Limb (tissue), 2 donors: ENCODE data around the gene USP7.
"Not testable (repeated sequence)": the region's sequence is repeated elsewhere in the genome, so short reads cannot be mapped to it uniquely, and the experiment has no call there.

Experiments
- DNase-seq, 2 donors: peaks; one replicate each; pipeline ENCODE4 v3.0.0-alpha.2; 2016; ENCODE audit errors: extremely low spot score in 2 of 2

The USP7 gene

DNA sequence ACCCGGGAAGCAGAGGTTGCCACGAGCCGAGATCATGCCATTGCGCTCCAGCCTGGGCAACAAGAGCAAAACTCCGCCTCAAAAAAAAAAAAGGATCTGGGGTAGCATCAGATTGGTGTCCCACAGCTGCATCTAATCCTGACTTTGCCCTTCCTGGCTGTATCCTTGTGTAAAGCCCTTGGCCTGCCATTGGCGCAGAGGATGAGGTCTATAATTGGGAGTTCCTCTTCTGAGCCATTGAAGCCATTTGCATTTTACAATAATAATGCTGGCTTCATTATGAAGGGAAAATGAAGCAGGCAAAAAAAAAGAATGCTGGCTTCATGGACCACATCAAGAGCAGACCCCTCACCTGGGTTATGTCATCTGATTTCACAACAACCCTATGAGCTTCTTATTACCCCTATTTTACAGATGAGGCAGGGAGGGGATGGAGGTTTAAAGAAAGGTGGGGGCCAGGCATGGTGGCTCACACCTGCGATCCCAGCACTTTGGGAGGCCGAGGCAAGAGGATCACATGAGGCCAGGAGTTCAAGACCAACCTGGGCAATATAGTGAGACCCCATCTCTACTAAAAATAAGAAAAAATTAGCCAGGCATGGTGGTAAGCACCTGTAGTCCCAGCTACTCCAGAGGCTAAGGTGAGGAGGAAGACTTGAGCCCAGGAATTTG lies 82.7 kb downstream of the USP7 start:
- DNase-seq: no peak

- no peak for DNase-seq
These were observed 85.2 kb downstream of the USP7 start for GRCh38 chr16:8878523-8878911.

DNA sequence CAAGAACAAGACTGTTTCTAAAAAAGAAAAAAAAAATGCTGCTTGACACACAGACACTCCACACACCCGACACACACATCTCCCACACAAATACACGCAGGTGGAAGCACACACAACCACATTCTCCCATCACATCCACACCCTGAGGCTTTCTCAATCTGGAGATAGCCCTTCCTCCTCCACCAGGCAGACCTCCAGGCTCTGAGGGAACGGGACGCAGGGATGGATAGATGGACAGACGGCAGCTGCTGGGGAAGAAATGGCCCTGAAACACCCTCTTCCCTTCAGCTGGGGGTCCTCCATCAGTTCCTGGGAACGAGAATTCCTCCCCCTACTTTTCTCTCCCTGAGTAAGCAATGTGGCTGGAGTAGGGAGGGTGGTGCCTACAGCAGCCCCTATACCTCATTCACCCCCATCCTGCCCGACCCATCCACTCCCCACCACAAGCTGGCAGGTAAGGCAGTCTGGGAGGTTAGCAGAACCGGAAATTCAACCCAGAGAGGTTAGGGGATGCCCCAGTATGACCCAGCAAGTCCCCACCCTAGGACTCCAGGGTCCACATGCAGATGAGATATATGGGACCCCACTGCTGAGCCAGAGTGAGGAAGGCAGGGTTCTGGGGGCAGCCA lies 85.7 kb downstream of the USP7 start:
- DNase-seq: no peak

DNA sequence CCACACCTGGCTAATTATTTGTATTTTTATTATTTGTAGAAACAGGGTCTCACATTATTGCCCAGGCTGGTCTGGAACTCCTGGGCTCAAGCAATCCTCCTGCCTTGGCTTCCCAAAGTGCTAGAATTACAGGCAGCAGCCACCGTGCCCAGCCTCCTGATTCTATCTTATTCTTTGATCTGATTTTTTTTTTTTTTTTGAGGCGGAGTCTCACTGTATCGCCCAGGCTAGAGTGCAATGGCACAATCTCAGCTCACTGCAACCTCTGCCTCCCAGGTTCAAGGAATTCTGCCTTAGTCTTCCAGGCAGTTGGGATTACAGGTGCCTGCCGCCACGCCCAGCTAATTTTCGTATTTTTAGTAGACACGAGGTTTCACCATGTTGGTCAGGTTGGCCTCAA lies 88.4 kb downstream of the USP7 start:
- not testable (repeated sequence) for DNase-seq

GRCh38 chr16:8874388-8874787 lies 89.3 kb downstream of the USP7 start:
- DNase-seq: peak in 1 of 2 donors; percentile 37

GRCh38 chr16:8873866-8874195 lies 89.9 kb downstream of the USP7 start:
- DNase-seq: not testable (repeated sequence)

GRCh38 chr16:8872967-8873865 lies 90.5 kb downstream of the USP7 start:
- DNase-seq: no peak

- no peak for DNase-seq
These were observed 91.6 kb downstream of the USP7 start for GRCh38 chr16:8872071-8872470.

DNA sequence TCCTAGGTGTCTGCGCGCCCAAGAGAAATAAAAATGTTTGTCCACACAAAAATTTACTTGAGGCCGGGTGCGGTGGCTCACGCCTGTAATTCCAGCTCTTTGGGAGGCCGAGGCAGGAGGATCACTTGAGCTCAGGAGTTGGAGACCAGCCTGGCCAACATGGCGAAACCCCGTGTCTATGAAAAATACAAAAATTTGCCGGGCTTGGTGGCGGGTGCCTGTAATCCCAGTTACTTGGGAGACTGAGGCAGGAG lies 93.8 kb downstream of the USP7 start:
- not testable (repeated sequence) for DNase-seq

GRCh38 chr16:8869212-8869987 lies 94.3 kb downstream of the USP7 start:
- no peak for DNase-seq

GRCh38 chr16:8868416-8869211 lies 95.1 kb downstream of the USP7 start, which contains the start of gene CARHSP1:
TSS of gene CARHSP1 (minus strand) at chr16:8869006. CDS start at chr16:8859328, 9,678 bp downstream.
- DNase-seq: peak; percentile 89 to 94

DNA sequence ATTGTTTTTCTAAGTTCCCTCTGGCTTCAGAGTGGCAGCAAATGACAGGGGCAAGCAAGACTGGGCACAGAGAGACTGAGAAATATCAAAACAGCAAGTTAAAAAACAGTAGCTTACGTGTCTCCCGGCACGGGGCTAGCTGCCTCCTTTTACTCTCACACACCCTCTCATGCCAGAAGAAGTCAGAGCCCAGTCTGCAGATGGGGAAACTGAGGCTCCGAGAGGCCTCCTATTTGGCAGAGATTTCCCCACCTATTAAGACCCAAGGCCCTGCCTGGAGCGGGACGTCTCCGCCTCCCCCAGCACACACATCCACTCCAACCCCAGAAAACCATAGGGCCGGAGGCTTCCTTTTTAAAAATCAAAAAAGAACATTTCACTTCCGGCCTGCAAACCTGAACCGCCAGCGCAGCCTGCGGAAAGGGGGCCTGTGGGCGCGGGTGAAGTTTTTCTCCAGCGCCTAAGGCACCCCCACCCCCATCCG lies 95.7 kb downstream of the USP7 start:
- no peak for DNase-seq

DNA sequence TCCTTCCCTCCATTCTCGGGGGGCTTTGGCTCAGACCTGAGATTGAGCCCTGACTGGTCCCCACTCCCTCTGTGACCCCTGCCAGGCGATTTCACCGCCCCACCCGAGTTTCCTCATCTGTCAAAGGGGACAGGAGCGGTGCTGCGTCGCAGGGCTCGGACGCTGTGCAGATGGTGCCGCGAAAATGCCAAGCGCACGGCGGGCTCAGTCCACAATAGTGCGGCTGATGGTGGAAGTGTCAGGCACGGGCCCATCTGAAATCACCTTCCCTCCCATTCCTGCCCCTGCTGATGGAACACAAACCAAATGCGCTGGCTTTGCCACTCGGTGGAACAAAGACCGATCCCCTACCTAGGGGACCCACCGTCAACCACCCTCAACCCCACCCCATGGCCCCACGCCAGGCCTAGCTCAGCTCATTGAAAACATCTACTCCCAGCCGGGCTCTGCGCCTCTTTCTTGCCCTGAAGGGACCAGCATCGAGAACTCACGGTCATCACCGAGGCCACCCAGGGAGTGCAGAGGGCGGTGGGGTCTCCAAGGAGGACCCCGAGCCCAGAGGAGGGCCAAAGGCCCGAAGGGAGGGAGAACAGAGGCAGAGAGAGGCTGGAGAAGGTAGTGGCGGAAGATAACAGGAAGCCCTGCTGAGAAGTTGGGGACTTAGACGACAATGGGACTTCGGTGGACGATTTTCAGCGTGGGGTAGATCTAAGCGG lies 96.3 kb downstream of the USP7 start:
- peak in 1 of 2 donors; percentile 75 for DNase-seq

- DNase-seq: peak in 1 of 2 donors; percentile 58
These were observed 96.9 kb downstream of the USP7 start for GRCh38 chr16:8866884-8867215.

DNA sequence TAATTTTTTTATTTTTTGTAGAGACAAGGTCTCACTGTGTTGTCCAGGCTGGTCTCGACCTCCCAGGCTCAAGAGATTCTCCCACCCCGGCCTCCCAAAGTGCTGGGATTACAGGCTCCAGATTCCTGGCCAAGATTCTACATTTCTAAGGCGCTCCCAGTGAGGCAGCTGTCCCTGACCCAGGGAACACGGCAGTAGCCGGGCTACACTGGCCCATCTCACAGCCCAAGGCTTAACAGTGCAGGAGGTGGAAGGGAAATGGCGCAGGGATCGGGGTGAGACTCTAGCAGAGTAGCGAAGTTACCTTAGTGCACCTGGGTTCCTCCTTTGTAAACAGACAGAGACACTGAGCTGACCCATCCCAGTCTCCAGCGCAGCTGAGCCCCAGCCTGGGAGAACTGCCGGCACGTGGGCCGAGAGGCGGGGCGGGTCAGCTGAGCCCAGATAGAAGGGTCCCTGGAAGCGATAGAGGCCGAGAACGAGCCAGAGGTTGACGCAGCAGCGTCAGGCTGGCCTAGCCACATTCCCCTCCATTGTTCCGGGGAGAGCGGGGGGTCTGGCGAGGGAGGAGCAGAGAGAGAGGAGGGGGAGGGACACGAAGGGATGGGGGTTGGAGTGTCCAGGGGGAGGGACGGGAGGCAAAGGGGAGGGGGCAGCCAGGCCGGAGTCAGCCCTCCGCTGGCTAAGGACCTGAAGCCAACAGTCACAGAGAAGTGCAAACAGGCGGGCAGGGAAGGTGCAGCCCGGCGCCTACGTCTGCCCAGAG lies 97.4 kb downstream of the USP7 start:
- DNase-seq: peak; percentile 50 to 71

DNA sequence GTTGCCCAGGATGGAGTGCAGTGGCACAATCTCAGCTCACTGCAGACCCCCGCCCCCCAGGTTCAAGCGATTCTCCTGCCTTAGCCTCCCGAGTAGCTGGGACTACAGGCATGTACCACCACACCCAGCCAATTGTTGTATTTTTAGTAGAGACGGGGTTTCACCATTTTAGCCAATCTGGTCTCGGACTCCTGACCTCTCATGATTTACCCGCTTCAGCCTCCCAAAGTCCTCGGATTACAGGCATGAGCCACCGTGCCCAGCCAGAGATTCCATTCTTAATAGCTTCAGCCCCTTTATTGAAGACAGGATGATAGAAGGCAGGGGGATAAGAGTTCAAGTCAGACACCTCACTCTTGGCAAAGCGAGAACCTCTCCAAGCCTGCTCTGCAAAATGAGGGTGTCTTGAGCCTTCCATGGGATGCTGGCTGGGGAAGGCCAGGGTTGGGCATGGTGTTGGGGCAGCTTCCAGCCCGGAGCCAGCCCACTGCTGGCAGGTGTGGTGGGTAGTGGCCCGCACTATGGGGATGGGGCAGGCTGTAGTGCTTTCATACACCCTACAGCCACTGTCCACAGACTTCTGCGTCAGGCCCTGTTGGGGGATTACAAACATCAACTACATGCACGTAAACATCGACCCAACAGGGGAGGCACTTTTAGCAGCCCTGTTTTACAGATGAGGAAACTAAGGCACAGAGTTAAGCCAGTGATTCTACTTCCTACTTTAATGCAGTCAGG lies 98.4 kb downstream of the USP7 start:
- no peak for DNase-seq

DNA sequence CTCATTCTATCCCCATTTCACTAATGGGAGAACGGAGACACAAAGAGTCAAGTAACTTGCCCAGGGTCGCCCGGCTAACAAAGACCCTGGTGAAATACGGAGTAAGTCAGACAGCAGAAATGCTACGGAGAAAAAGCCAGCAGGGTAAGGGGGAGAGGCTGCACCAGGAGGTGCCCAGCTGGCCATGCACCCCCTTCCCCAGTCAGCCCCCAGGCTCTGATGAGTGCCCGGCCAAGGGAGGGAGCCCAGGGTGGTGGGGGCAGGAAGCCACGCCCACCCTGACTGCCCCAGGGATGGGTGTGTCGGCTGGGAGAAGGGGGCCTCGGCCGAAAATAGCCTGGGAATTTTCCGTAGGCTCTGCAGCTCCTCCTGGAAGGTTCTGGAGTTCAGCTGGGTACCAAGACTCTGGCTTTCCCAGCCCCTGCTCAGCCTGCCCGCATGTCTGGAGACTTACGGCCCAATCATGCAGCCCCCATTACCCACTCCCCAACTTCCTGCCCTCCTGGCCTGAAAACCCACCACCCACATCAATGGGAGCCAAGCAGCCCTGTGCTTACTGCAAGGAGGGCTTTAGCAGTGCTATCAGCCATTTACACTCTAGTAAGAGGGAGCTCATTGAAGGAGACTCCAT lies 99.1 kb downstream of the USP7 start:
- DNase-seq: no peak
